Peyer's patch (tissue), 4 donors: Measurements from ENCODE around the gene DAPL1.

ENCODE experiments used
- POLR2A ChIP-seq, 2 donors: fragments of 450-650 bp; IDR thresholded peaks; one replicate each; pipeline ENCODE4 v1.5.1; 2017; ENCODE audit warnings: antibody characterized with exemption in 2 of 2, mild to moderate bottlenecking in 2 of 2, moderate library complexity in 2 of 2
- TF ChIP-seq, protein P1 (sequence below), 6 experiments: fragments of 450-650 bp in 4 of 6; fragments of 200-600 bp in 2 of 6; sonication (generic) in 1 of 6; IDR thresholded peaks; one replicate each; pipeline ENCODE4 v1.5.1; 2017 to 2019; ENCODE audit warnings: antibody characterized with exemption in 6 of 6, mild to moderate bottlenecking in 3 of 6, moderate library complexity in 1 of 6

DNA sequence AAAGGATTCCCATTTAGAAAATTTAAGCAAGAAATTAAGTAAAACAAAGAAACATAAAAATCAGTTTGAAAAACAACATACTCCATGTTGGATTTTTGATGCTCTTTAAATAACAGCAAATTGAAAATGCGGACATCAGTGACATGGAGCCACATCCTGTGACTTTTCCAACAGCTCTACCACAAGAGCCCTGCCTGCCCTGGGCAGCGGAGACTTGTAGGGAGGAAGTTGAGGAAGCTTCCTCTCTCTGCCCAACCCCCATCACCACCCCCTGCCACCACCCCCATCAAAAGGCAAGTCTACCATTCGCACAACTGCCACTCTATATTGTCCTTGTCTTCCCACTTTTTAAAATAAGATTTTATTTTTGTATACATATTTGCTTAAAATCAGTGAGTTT is 32.8 kb upstream of the DAPL1 start:
- TF ChIP-seq POLR2A (IDR thresholded peaks at IDR 0.05): no peak
- TF ChIP-seq, protein P1, sequence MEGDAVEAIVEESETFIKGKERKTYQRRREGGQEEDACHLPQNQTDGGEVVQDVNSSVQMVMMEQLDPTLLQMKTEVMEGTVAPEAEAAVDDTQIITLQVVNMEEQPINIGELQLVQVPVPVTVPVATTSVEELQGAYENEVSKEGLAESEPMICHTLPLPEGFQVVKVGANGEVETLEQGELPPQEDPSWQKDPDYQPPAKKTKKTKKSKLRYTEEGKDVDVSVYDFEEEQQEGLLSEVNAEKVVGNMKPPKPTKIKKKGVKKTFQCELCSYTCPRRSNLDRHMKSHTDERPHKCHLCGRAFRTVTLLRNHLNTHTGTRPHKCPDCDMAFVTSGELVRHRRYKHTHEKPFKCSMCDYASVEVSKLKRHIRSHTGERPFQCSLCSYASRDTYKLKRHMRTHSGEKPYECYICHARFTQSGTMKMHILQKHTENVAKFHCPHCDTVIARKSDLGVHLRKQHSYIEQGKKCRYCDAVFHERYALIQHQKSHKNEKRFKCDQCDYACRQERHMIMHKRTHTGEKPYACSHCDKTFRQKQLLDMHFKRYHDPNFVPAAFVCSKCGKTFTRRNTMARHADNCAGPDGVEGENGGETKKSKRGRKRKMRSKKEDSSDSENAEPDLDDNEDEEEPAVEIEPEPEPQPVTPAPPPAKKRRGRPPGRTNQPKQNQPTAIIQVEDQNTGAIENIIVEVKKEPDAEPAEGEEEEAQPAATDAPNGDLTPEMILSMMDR (IDR thresholded peaks at IDR 0.05): no peak
